HepG2 (cell line): ENCODE results near the gene HLA-DPB1. TPM values are rescaled to one million over a fixed set of nuclear protein-coding genes. Genes with fewer than 3 reads are reported as not detected.

Source experiments
- ATF4 ChIP-seq, 2 experiments: fragments of 450-650 bp in 1 of 2; sonication (generic) in 1 of 2; formaldehyde crosslinking; IDR thresholded peaks; 2 replicates each; pipeline versions ENCODE4 v1.5.0 to v1.8.0; 2020 to 2022; ENCODE audit warnings: mild to moderate bottlenecking in 1 of 2, missing genetic modification reagents in 1 of 2
- ATF7-NPFF ChIP-seq: sonication (generic); formaldehyde crosslinking; IDR thresholded peaks from 2 replicates; pipeline ENCODE4 v1.8.1; 2023; ENCODE audit warnings: mild to moderate bottlenecking, low read depth, missing genetic modification reagents, moderate library complexity
- CBFB ChIP-seq: sonication (generic); formaldehyde crosslinking; IDR thresholded peaks from 2 replicates; pipeline ENCODE4 v1.4.0; 2020; ENCODE audit warnings: missing genetic modification reagents
- NR2F1 ChIP-seq, 2 experiments: fragments of 450-650 bp in 1 of 2; formaldehyde crosslinking in 1 of 2; IDR thresholded peaks; 2 replicates each; pipeline versions ENCODE4 v1.5.0 to v1.6.1; 2016 to 2020; ENCODE audit warnings: mild to moderate bottlenecking in 1 of 2, missing compliant biosample characterization in 1 of 2, missing genetic modification reagents in 1 of 2, moderate library complexity in 1 of 2
- STAG1 ChIP-seq: sonication (generic); formaldehyde crosslinking; IDR thresholded peaks from 2 replicates; pipeline ENCODE4 v1.4.0; 2020; ENCODE audit warnings: missing genetic modification reagents
- TMF1 ChIP-seq: sonication (generic); formaldehyde crosslinking; IDR thresholded peaks from 2 replicates; pipeline ENCODE4 v1.8.1; 2022; ENCODE audit warnings: low read depth, missing genetic modification reagents
- ZFP62 ChIP-seq: sonication (generic); formaldehyde crosslinking; IDR thresholded peaks from 2 replicates; pipeline ENCODE4 v1.4.0; 2020; ENCODE audit warnings: missing genetic modification reagents
- ZMYM2 ChIP-seq: sonication (generic); formaldehyde crosslinking; IDR thresholded peaks from 2 replicates; pipeline ENCODE4 v1.8.0; 2022; ENCODE audit warnings: mild to moderate bottlenecking, missing genetic modification reagents
- ZNF660 ChIP-seq: sonication (generic); formaldehyde crosslinking; IDR thresholded peaks from 2 replicates; pipeline ENCODE4 v1.5.1; 2020; ENCODE audit warnings: mild to moderate bottlenecking, low read depth, missing genetic modification reagents, borderline replicate concordance
- ZNF800 ChIP-seq: sonication (generic); formaldehyde crosslinking; IDR thresholded peaks from 2 replicates; pipeline ENCODE4 v1.4.0; 2020; ENCODE audit warnings: missing genetic modification reagents
- polyA plus RNA-seq, 8 experiments: library from polyadenylated mRNA; depleted of rRNA in 3 of 8; stranded (reverse) in 7 of 8; unstranded in 1 of 8; fragments of >200 nt; fragmentation: Illumina TruSeq in 4 of 8; extraction: Trizol in 4 of 8; gene quantifications; 2 replicates each; pipeline versions ENCODE4 v1.2.1 to v1.2.3, GENCODE V29; 2011 to 2016; ENCODE audit warnings: low read depth in 4 of 8, missing spikeins in 1 of 8, mixed read lengths in 1 of 8; ENCODE audit not compliant: insufficient read depth in 1 of 8
- total RNA-seq, 5 experiments: library from RNA; depleted of rRNA; stranded (reverse); fragments of >200 nt; fragmentation: Illumina TruSeq; extraction: Trizol; gene quantifications; 2 replicates each; pipeline ENCODE4 v1.2.3, GENCODE V29; 2016; ENCODE audit warnings: low read depth in 1 of 5

The HLA-DPB1 gene
- total and polyA plus RNA-seq, 2 of the 13 experiments (the other 11 are each of a cell fraction or from before 2014, with no cell fraction given), result not detected

- TF ChIP-seq ATF7-NPFF (CRISPR knock-in tag) (no peak), ZNF660 (CRISPR knock-in tag) (no peak), TMF1 (no peak), NR2F1 (CRISPR knock-in tag; IDR thresholded peaks at IDR 0.05) (no peak), ATF4 (CRISPR knock-in tag; IDR thresholded peaks at IDR 0.05) (no peak), ZNF800 (CRISPR knock-in tag) (no peak), STAG1 (CRISPR knock-in tag) (peak; percentile 83), CBFB (CRISPR knock-in tag) (no peak), ZFP62 (CRISPR knock-in tag) (no peak), ZMYM2 (CRISPR knock-in tag) (peak; percentile 26; the same call in 1 of the 2 replicates)
Measured at GRCh38 chr6:33123732-33124524, 48.1 kb downstream of the HLA-DPB1 start (continued).
